K562 (cell line): ENCODE results near the gene FTSJ3. TPM values are rescaled to one million over a fixed set of nuclear protein-coding genes. Genes with fewer than 3 reads are reported as not detected.
A peak's percentile ranks its signal among the peaks of the same experiment; 100 is the strongest.

ENCODE experiments used
- ETV6 ChIP-seq, 3 experiments: fragments of 150-350 bp in 1 of 3; sonication (generic) in 1 of 3; formaldehyde crosslinking in 1 of 3; IDR thresholded peaks; 2 replicates each; pipeline versions ENCODE4 v1.6.1 to v1.8.0; 2014 to 2022; ENCODE audit warnings: borderline replicate concordance in 2 of 3, low read depth in 2 of 3, antibody characterized with exemption in 1 of 3, low read length in 1 of 3, mild to moderate bottlenecking in 1 of 3, missing genetic modification reagents in 1 of 3
- FOXP4 ChIP-seq: sonication (generic); formaldehyde crosslinking; IDR thresholded peaks from 2 replicates; pipeline ENCODE4 v1.8.0; 2022; ENCODE audit warnings: mild to moderate bottlenecking, missing genetic modification reagents, borderline replicate concordance
- HMBOX1 ChIP-seq: sonication (generic); IDR thresholded peaks from 2 replicates; pipeline ENCODE4 v1.6.1; 2016
- HNRNPL ChIP-seq: fragments of 200-400 bp; formaldehyde crosslinking; IDR thresholded peaks from 2 replicates; pipeline ENCODE4 v1.6.1; 2017; ENCODE audit warnings: low read depth, mild to moderate bottlenecking, low read length
- NR2F6 ChIP-seq: fragments of 450-650 bp; formaldehyde crosslinking; IDR thresholded peaks from 2 replicates; pipeline ENCODE4 v1.4.0; 2020; ENCODE audit warnings: mild to moderate bottlenecking
- PHF20 ChIP-seq: fragments of 450-650 bp; IDR thresholded peaks from 2 replicates; pipeline ENCODE4 v1.6.1; 2018; ENCODE audit not compliant: partially characterized antibody
- RNF219 ChIP-seq: fragments of 250-450 bp; sonication (Bioruptor Pico); IDR thresholded peaks from 2 replicates; pipeline ENCODE4 v1.5.0; 2022; ENCODE audit warnings: mild to moderate bottlenecking
- SNIP1 ChIP-seq: fragments of 450-650 bp; IDR thresholded peaks from 2 replicates; pipeline ENCODE4 v1.7.1; 2017; ENCODE audit warnings: low read depth, mild to moderate bottlenecking
- STAT5A ChIP-seq: IDR thresholded peaks from 2 replicates; pipeline ENCODE4 v1.6.1; 2012; ENCODE audit warnings: low read length, inconsistent platforms, borderline replicate concordance
- TEAD2 ChIP-seq: fragments of 450-650 bp; IDR thresholded peaks from 2 replicates; pipeline ENCODE4 v1.6.1; 2016; ENCODE audit warnings: missing genetic modification characterization, control low read depth, missing compliant biosample characterization
- TFE3 ChIP-seq: fragments of 450-650 bp; formaldehyde crosslinking; IDR thresholded peaks from 2 replicates; pipeline ENCODE4 v1.4.0; 2020; ENCODE audit warnings: mild to moderate bottlenecking, mixed read lengths
- ZNF121 ChIP-seq: sonication (generic); formaldehyde crosslinking; conservative IDR thresholded peaks from 2 replicates; pipeline ENCODE4 v1.8.0; 2022; ENCODE audit warnings: missing genetic modification reagents
- ZNF146 ChIP-seq: IDR thresholded peaks from one replicate; pipeline ENCODE4 v1.6.1; 2018; ENCODE audit warnings: missing compliant biosample characterization; ENCODE audit not compliant: unreplicated experiment
- ZNF217 ChIP-seq: sonication (generic); formaldehyde crosslinking; IDR thresholded peaks from 2 replicates; pipeline ENCODE4 v1.8.0; 2022; ENCODE audit warnings: mild to moderate bottlenecking, missing genetic modification reagents
- ZNF518B ChIP-seq: fragments of 250-450 bp; sonication (Bioruptor Pico); IDR thresholded peaks from 2 replicates; pipeline ENCODE4 v1.5.0; 2021; ENCODE audit warnings: mild to moderate bottlenecking, moderate library complexity
- ZNF77 ChIP-seq: fragments of 250-450 bp; sonication (Bioruptor Pico); IDR thresholded peaks from 2 replicates; pipeline ENCODE4 v1.5.0; 2020
- polyA plus RNA-seq, 8 experiments: library from polyadenylated mRNA; depleted of rRNA in 4 of 8; stranded (reverse) in 5 of 8; unstranded in 3 of 8; fragments of >200 nt; fragmentation: Nextera tagmentation in 2 of 8; fragmentation: Illumina TruSeq in 1 of 8; extraction: Ambion mirVana in 2 of 8; extraction: Trizol in 1 of 8; gene quantifications; 2 replicates each; pipeline versions ENCODE4 v1.2.1 to v1.2.3, GENCODE V29; 2011 to 2014; ENCODE audit warnings: inconsistent platforms in 1 of 8, missing spikeins in 1 of 8
- total RNA-seq, 7 experiments: library from RNA; depleted of rRNA in 6 of 7; stranded (reverse); fragments of >200 nt in 6 of 7; fragmentation: Illumina TruSeq in 2 of 7; extraction: Trizol in 2 of 7; gene quantifications; 2 replicates each; pipeline versions ENCODE4 v1.2.1 to v1.2.3, GENCODE V29; 2011 to 2021; ENCODE audit warnings: low replicate concordance in 1 of 7

FTSJ3 gene
- total and polyA plus RNA-seq, 9 of the 15 experiments (the other 6 are each of a cell fraction or from before 2014, with no cell fraction given) = 18.0 to 65.6 (median 52.4) TPM

- TF ChIP-seq FOXP4 (peak; percentile 81; the same call in 1 of the 2 replicates), HNRNPL (peak; percentile 17; the same call in 1 of the 2 replicates), STAT5A (peak; percentile 72; the same call in 1 of the 2 replicates), HMBOX1 (peak; percentile 61), ZNF77 (CRISPR knock-in tag) (no peak), ZNF518B (no peak), ZNF121 (CRISPR knock-in tag) (no peak), SNIP1 (no peak), RNF219 (no peak), ZNF217 (CRISPR knock-in tag) (no peak), PHF20 (peak; percentile 67), TFE3 (CRISPR knock-in tag) (no peak), ETV6 (IDR thresholded peaks at IDR 0.05; ENCODE audit: borderline replicate concordance in 1 of 2, low read depth in 2 of 2, low read length in 1 of 2) (peak in 1 of 2 experiments; percentile 53; a peak in 1 of 4 replicates), ETV6 (CRISPR knock-in tag; IDR thresholded peaks at IDR 0.05; ENCODE audit: borderline replicate concordance) (peak; percentile 73; the same call in 1 of the 2 replicates), ZNF146 (CRISPR knock-in tag) (peak; percentile 20), TEAD2 (no peak), NR2F6 (peak; percentile 80)
Observed at GRCh38 chr17:63842540-63843386, 15.3 kb upstream of the FTSJ3 start, which contains the start of gene SMARCD2 (continued).
